ENCODE measurements around the gene THADA.

- no peak for TF ChIP-seq CTCF (IDR thresholded peaks at IDR 0.05 in 8 of 11, conservative IDR thresholded peaks at IDR 0.05 in 3 of 11)
- no peak for TF ChIP-seq POLR2AphosphoS5 (IDR thresholded peaks at IDR 0.05)
- no peak for TF ChIP-seq POLR2A (IDR thresholded peaks at IDR 0.05)
Measured at GRCh38 chr2:43420389-43420801, 175.4 kb downstream of the THADA start.
